AG04449 (cell line): ENCODE data around the gene STAMBP.

Experiments used
- CTCF ChIA-PET: fragments of 350-600 bp; formaldehyde crosslinking; extraction: SDS; loops from one replicate; lab custom pipeline; 2021; ENCODE audit warnings: antibody characterized with exemption; lab: Yijun Ruan, JAX
- POLR2A ChIA-PET: fragments of 400-600, 350-600 bp; formaldehyde crosslinking; extraction: SDS; loops from one replicate; lab custom pipeline; 2020; ENCODE audit warnings: antibody characterized with exemption, inconsistent platforms; lab: Yijun Ruan, JAX
- DNase-seq: peaks from one replicate; pipeline ENCODE4 v3.0.0-alpha.2; 2010; ENCODE audit warnings: low read depth, low spot score
- H3K4me3 ChIP-seq: 2 replicates; pipeline ENCODE4 v1.5.1; 2011; ENCODE audit warnings: low read depth, mild to moderate bottlenecking, control low read depth, low read length
- CTCF ChIP-seq: IDR thresholded peaks from one replicate; pipeline ENCODE4 v1.5.1; 2011; ENCODE audit warnings: mild to moderate bottlenecking, moderate library complexity, low read length, control low read depth, inconsistent platforms; ENCODE audit not compliant: insufficient read depth; ENCODE audit errors: missing control alignments

The STAMBP gene

DNA sequence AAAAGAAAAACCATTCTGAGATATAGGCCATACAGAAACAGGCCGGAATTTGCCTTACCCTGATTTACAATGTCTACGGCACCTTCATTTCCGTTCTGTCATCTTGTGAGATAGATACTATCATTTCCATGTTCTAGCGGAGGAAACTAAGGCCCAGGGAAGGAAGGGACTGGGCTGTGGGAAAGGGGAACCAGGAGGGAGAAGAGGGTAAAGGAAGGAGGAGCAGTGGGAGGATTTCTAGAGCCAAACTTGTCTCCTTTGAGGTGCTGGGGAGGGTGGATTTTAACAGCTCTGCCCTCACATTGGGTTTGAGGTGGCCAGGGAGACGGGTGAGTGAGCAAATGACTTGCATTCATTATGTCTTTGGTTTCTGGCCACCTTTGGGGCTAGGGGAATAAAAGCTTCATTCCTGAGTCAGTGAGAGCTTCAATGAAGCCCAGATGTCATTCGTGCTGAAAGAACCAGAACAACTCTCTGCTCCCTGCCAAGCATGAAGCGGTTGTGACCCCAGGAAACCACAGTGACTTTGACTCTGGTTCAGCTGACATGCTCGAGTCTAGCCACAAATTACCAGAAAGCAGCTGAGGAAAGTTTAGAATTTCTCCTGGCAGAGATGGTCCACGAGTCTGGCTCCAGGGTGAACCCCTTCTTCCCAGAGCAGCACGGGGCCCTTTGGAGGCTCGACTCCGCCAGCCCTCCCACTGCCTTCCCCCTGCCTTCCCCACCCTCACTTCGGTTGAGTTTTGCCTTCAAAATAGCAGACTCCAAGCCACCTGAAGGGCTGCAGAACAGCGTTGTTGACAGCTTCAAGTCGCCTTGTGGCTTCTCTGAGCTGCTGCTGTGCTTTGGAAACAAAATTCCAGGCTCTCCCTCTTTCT lies 67.8 kb downstream of the STAMBP start:
- ChIA-PET POLR2A (interaction anchor here (0.6 to 1.6 kb wide), 3 partner anchors 41 to 107 kb away, joined by 3 to 5 read pairs (median 3); no protein-coding TSS in a partner anchor), CTCF (no interaction called here)
- peak; percentile 53 for DNase-seq
- no peak for TF ChIP-seq CTCF
- peak overlapping the region; percentile 6 for H3K4me3 ChIP-seq

GRCh38 chr2:73897240-73897583 lies 68.5 kb downstream of the STAMBP start:
- H3K4me3 ChIP-seq: no peak overlapping the region; the same call in 1 of the 2 replicates
- POLR2A ChIA-PET: interaction anchor here (0.6 to 1.6 kb wide), 3 partner anchors 41 to 107 kb away, joined by 3 to 5 read pairs (median 3); no protein-coding TSS in a partner anchor
- TF ChIP-seq CTCF: no peak
- no peak for DNase-seq
- CTCF ChIA-PET: no interaction called here

DNA sequence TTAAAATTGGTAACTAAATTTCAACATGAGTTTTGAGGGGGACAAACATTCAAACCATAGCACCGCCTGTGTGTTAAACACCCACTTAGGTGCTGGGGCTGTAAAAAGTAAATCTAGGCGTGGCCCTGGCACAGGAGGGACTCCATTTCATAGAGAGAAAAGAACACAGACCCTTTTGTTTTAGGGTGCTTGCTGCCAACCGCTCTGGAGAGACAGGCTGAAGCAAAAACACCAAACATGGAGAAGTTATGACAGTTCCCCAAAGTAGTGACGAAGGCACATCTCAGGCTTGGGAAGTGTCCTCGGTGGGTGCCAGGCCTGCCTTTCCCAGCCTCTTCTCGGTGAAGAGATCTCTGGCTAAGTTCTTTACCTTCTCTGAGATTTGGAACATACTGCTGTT lies 69.2 kb downstream of the STAMBP start:
- ChIA-PET POLR2A (no interaction called here), CTCF (no interaction called here)
- no peak for DNase-seq
- no peak for TF ChIP-seq CTCF
- H3K4me3 ChIP-seq: no peak overlapping the region

DNA sequence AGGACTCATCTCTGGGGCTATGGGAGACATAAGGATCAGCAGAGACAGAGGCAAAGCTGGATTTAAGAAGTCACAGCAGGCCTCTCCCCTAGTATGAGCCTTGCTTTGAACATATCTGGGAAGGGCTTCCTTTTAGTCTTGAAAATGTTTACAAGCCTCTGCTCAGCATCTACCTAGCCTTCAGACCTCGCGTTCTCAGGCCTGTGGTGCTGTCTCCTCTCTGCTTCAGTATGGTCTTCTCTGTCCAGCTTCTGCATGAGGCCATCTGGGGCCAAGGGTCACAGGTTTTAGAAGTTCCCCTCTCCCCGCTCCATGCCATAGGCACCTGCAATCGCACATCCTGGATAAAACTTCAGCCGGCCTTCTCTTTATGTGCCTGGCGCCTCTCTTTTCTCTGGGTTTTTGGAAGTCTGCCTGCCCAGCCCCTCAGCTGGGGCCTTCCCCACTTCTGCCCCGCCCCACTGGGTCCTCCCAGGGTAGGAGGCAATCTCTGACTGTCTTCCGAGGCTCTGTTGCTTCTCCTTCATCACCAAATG lies 71.1 kb downstream of the STAMBP start:
- DNase-seq: no peak
- no peak for TF ChIP-seq CTCF
- no peak overlapping the region for H3K4me3 ChIP-seq
- ChIA-PET CTCF (no interaction called here), POLR2A (no interaction called here)

DNA sequence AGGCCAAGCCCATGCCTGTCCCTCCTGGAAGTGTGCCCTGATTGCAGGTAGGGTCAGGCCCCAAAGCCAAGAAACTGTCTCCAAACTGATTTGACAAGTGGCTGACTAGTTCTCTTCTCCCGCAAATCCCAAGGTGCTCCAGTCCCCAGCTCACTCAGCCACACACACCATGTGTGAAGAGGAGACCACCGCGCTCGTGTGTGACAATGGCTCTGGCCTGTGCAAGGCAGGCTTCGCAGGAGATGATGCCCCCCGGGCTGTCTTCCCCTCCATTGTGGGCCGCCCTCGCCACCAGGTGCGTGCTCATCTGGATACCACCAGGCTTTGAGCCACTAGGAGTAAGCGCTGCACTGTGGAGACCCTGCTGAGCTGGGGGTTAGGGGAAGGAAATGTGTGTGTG lies 72.4 kb downstream of the STAMBP start:
- DNase-seq: no peak
- ChIA-PET CTCF (no interaction called here), POLR2A (no interaction called here)
- H3K4me3 ChIP-seq: no peak overlapping the region
- TF ChIP-seq CTCF: no peak

GRCh38 chr2:73902284-73902683 lies 73.5 kb downstream of the STAMBP start:
- CTCF ChIA-PET: no interaction called here
- no peak for DNase-seq
- TF ChIP-seq CTCF: no peak
- no peak overlapping the region for H3K4me3 ChIP-seq
- POLR2A ChIA-PET: no interaction called here
